Heart left ventricle (tissue), 16 donors: ENCODE results near the gene LBX1. TPM values are rescaled to one million over a fixed set of nuclear protein-coding genes. Genes with fewer than 3 reads are reported as not detected.

Experiments
- ATAC-seq, 4 donors: fragments of 200-7000 bp; cut with Tn5 transposase; one replicate each; pipeline ENCODE4 v1.9.1; 2020 to 2022; ENCODE audit warnings: moderate library complexity in 4 of 4, mild to moderate bottlenecking in 3 of 4, moderate number of reproducible peaks in 1 of 4
- DNase-seq, 5 donors: peaks; one replicate each; pipeline ENCODE4 v3.0.0-alpha.2; 2020
- H3K27ac ChIP-seq, 12 donors: fragments of 200-600 bp; sonication (generic) in 4 of 12; one replicate each; pipeline versions ENCODE4 v1.5.0 to v1.8.0; 2016 to 2022; ENCODE audit warnings: mild to moderate bottlenecking in 2 of 12
- H3K27me3 ChIP-seq, 9 donors: fragments of 200-600 bp; sonication (generic) in 2 of 9; one replicate each; pipeline versions ENCODE4 v1.5.1 to v1.8.0; 2016 to 2022; ENCODE audit warnings: mild to moderate bottlenecking in 3 of 9
- H3K36me3 ChIP-seq, 9 donors: fragments of 200-600 bp; sonication (generic) in 2 of 9; one replicate each; pipeline versions ENCODE4 v1.5.0 to v1.8.0; 2018 to 2022; ENCODE audit warnings: mild to moderate bottlenecking in 2 of 9
- H3K4me1 ChIP-seq, 12 donors: fragments of 200-600 bp; sonication (generic) in 4 of 12; one replicate each; pipeline versions ENCODE4 v1.5.0 to v1.8.0; 2016 to 2022; ENCODE audit warnings: mild to moderate bottlenecking in 3 of 12
- H3K4me3 ChIP-seq, 12 donors: fragments of 200-600 bp; sonication (generic) in 4 of 12; one replicate each; pipeline versions ENCODE4 v1.5.0 to v1.8.0; 2017 to 2022; ENCODE audit warnings: mild to moderate bottlenecking in 9 of 12, moderate library complexity in 4 of 12
- H3K9me3 ChIP-seq, 12 donors: fragments of 200-600 bp; sonication (generic) in 4 of 12; one replicate each; pipeline versions ENCODE4 v1.5.0 to v1.8.0; 2016 to 2022; ENCODE audit warnings: mild to moderate bottlenecking in 1 of 12
- CTCF ChIP-seq, 12 donors: fragments of 200-600 bp; sonication (generic) in 4 of 12; IDR thresholded peaks; one replicate each; pipeline versions ENCODE4 v1.5.0 to v1.8.0; 2018 to 2022; ENCODE audit warnings: antibody characterized with exemption in 12 of 12, mild to moderate bottlenecking in 5 of 12
- POLR2A ChIP-seq, 2 donors: fragments of 450-650 bp; IDR thresholded peaks; one replicate each; pipeline ENCODE4 v1.6.1; 2017; ENCODE audit warnings: antibody characterized with exemption in 2 of 2, mild to moderate bottlenecking in 2 of 2, moderate library complexity in 2 of 2
- WGBS, 4 donors: extraction: QIAGEN DNeasy Blood & Tissue Kit in 2 of 4; methylation state at CpG; one replicate each; pipeline versions ENCODE4 v1.1.5 to v1.1.7; 2013 to 2018; 5-methylcytosine and 5-hydroxymethylcytosine counted together
- intact Hi-C, 10 donors: fragments of 100-400 bp; cut with DNase I; formaldehyde crosslinking; loops; one replicate each; pipeline versions ENCODE4 v1.11.1 to v1.14.2; 2022
- polyA plus RNA-seq, 2 donors: library from polyadenylated mRNA; stranded (reverse); fragments of 200-250 nt; gene quantifications; one replicate each; pipeline ENCODE4 v1.2.3, GENCODE V29; 2013
- total RNA-seq, 9 donors: library from RNA; depleted of rRNA in 2 of 9; stranded (reverse); fragments of >200 nt in 2 of 9; fragmentation: NEBNext Ultra II Directional in 3 of 9; extraction: Animal tissue kit (Norgen Biotek cat#: 25700) in 3 of 9; gene quantifications; one replicate each; pipeline versions ENCODE4 v1.1.0 to v1.2.4, GENCODE V29; 2016 to 2023
- donor health status: ischemic (EF 13 %, LVEDD 7.1; RV severe dilation, severe dysfunction).
- donor health status: healthy with polysubstance abuse.
- donor health status: DM: no; HTN: yes; CAD: no.
- donor health status: DM: no; HTN: no; CAD: no.
- donor health status: ischemic (EF 25% LVEDD 6.9; RV normal size, moderate dysfunction).
- donor health status: ischemic (EF 25% LVEDD 5.7; RV mildly dilated, moderate dysfunction).
- donor health status: healthy.
- donor health status: DM: yes; HTN: yes; CAD: no.
- donor health status: ischemic (EF 35%, LVEDD 5.7; RV mildly dilated, moderate dysfunction).
- donor health status: nonischemic (EF 11% LVEDD 7.7; RV severe dilation, severe dysfunction).
- donor health status: DM: yes; HTN: yes; CAD: no.
- donor health status: PGD.
- donor health status: ischemic (EF 29% LVEDD 5.4; RV normal size, mild dysfunction).
- donor health status: nonischemic (EF 23%, LVEDD 6.1; RV moderate dilation, normal function).

Gene LBX1
- total and polyA plus RNA-seq, 11 donors, result 0.08 TPM; not detected in 10

GRCh38 chr10:101244321-101245050 is 15.2 kb upstream of the LBX1 start:
- no peaks in the 10 kb centered on the region for H3K36me3 ChIP-seq
- no peak overlapping the region for H3K4me3 ChIP-seq
- H3K4me1 ChIP-seq, result no peaks in the 10 kb centered on the region
- H3K27me3 ChIP-seq, result peaks cover 7 to 78% (median 40%) of the 10 kb centered on the region in 9 donors
- TF ChIP-seq CTCF (IDR thresholded peaks at IDR 0.05) (no peak), POLR2A (IDR thresholded peaks at IDR 0.05) (no peak)
- no peaks in the 10 kb centered on the region for H3K9me3 ChIP-seq
- intact Hi-C loops, result no loop called here
- DNase-seq (no peak), ATAC-seq (no peak)
- H3K27ac ChIP-seq, result no peak overlapping the region
- 58 to 62% (median 58%) methylated on average over 9 of the region's 9 CpGs for WGBS, 4 donors

GRCh38 chr10:101241840-101242707 is 12.8 kb upstream of the LBX1 start:
- peak in 1 of 5 donors; percentile 36 for DNase-seq
- no peaks in the 10 kb centered on the region for H3K36me3 ChIP-seq
- intact Hi-C loops, result no loop called here
- TF ChIP-seq POLR2A (IDR thresholded peaks at IDR 0.05), result no peak
- no peak for TF ChIP-seq CTCF (IDR thresholded peaks at IDR 0.05)
- peak in 2 of 4 donors; percentile 38 to 42 for ATAC-seq
- WGBS, 4 donors, result 90 to 95% (median 92%) methylated on average over 16 to 21 of the region's 21 CpGs
- no peak overlapping the region for H3K27ac ChIP-seq
- H3K27me3 ChIP-seq, result peaks cover 26 to 79% (median 52%) of the 10 kb centered on the region in 9 donors
- H3K4me1 ChIP-seq, result peaks cover 0 to 5% (median 0%) of the 10 kb centered on the region in 12 donors
- no peaks in the 10 kb centered on the region for H3K9me3 ChIP-seq
- no peak overlapping the region for H3K4me3 ChIP-seq

GRCh38 chr10:101238732-101239105 is 9.5 kb upstream of the LBX1 start:
- Histone ChIP-seq H3K4me3 (no peak overlapping the region), H3K27ac (no peak overlapping the region), H3K27me3 (peaks cover 41 to 92% (median 74%) of the 10 kb centered on the region in 9 donors), H3K9me3 (no peaks in the 10 kb centered on the region), H3K36me3 (no peaks in the 10 kb centered on the region), H3K4me1 (peaks cover 0 to 15% (median 6%) of the 10 kb centered on the region in 12 donors)
- TF ChIP-seq POLR2A (IDR thresholded peaks at IDR 0.05) (no peak), CTCF (IDR thresholded peaks at IDR 0.05) (peak in 11 of 12 donors; percentile 18 to 59 (median 41))
- 13 to 18% (median 15%) methylated on average over 24 of the region's 24 CpGs for WGBS, 4 donors
- ATAC-seq, result no peak
- intact Hi-C loops, result no loop called here
- DNase-seq, result no peak
